GM21423 (cell line): Measurements from ENCODE around the gene SRRM2.

Source experiments
- ATAC-seq: cut with Tn5 transposase; IDR thresholded peaks from one replicate; pipeline ENCODE4 v1.9.1; 2021; ENCODE audit warnings: mild to moderate bottlenecking, moderate library complexity; ENCODE audit not compliant: unreplicated experiment

SRRM2 gene

DNA sequence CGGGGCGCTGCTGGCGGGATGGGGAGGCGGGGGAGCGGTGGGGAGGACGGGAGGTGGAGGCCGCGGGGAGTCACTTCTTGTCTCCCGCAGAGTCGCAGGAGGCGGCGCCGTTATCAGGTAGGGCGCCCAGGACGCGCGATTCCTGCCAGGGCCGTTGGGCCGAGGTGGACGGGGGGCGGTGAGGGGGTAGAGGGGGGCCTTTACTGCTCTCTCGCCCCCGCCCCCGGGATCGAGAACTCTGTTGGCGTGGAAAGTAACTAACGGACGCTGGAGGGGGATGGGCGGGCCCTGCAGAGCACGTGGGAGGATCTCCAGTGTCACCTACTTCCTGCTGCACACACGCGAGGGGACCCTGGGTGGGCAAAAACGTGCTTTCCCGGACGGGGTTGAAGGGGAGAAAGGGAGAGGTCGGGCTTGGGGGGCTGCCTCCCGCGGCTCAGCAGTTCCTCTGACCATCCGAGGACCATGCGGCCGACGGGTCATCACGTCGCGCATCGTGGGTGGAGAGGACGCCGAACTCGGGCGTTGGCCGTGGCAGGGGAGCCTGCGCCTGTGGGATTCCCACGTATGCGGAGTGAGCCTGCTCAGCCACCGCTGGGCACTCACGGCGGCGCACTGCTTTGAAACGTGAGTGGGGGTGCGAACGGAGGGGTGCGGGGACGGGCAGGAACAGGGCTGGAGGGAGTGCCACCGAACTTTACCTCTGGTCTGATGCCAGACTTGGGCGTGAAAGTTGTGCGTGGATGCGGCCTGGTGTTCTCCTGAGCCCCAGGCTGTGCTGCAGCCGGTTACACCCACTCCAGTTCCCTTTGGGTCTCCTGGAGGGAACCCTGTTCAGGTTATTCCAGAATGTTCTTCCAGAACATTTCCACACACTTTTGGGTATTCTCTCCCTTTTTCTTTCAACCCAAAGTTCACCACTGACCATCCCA is 65.2 kb downstream of the SRRM2 start:
- no peak for ATAC-seq

- no peak for ATAC-seq
Observed at GRCh38 chr16:2818272-2818876, 65.9 kb downstream of the SRRM2 start.

GRCh38 chr16:2819179-2819938 is 66.9 kb downstream of the SRRM2 start:
- ATAC-seq = no peak

DNA sequence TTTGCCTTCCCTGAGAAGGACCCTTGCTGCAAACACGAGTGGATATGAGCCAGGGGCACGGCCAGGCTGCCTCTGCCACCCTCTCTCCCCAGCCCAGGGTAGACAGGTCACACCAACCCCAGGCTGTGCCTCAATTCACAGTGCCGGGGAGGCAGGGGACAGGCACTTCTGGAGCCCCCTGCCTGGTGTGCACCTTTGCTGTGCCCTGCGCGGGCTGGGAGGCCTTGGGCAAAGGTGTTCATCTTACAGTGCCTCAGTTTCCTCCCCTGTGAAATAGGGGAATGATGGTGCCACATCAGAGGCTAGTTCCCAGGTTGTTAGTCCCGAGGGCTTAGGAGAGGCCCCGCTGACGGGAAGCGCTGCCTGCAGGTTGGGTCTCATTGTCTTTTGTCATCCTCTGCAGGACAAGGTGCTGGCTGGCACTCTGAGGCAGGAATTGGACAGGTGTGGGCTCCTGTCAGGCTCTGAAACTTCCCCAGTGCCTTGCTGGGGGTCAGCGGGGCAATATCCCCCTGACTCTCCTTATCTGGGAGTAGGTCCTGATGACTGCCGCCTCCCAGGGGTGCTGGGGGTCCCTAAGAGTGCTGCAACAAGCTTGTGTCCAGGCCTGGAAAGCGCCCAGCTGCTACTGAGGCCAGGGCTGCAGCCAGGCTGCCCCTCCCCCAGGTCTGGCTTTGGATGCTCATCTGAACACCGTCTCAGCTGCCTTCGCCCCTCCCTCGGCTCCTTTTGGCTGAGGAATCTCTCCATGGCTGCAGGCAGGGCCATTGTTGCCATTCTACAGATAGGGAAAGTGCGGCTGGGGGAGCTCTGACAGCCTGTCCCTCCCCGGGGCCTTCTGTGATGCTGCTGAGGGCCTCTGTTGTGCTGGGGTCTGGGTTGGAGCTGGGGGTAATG is 67.7 kb downstream of the SRRM2 start:
- no peak for ATAC-seq
